ENCODE measurements around the gene MCOLN1. TPM values are rescaled to one million over a fixed set of nuclear protein-coding genes. Genes with fewer than 3 reads are reported as not detected.

The MCOLN1 gene
- total RNA-seq (10 to 100 TPM; 13.7 TPM), polyA plus RNA-seq (10 to 100 TPM in 1 of 3 donors, 1 to 10 TPM in 2; 6.5 to 10.1 (median 6.6) TPM), total RNA-seq (4.4 to 13.5 (median 9.5) reads per million in 6 experiments)

DNA sequence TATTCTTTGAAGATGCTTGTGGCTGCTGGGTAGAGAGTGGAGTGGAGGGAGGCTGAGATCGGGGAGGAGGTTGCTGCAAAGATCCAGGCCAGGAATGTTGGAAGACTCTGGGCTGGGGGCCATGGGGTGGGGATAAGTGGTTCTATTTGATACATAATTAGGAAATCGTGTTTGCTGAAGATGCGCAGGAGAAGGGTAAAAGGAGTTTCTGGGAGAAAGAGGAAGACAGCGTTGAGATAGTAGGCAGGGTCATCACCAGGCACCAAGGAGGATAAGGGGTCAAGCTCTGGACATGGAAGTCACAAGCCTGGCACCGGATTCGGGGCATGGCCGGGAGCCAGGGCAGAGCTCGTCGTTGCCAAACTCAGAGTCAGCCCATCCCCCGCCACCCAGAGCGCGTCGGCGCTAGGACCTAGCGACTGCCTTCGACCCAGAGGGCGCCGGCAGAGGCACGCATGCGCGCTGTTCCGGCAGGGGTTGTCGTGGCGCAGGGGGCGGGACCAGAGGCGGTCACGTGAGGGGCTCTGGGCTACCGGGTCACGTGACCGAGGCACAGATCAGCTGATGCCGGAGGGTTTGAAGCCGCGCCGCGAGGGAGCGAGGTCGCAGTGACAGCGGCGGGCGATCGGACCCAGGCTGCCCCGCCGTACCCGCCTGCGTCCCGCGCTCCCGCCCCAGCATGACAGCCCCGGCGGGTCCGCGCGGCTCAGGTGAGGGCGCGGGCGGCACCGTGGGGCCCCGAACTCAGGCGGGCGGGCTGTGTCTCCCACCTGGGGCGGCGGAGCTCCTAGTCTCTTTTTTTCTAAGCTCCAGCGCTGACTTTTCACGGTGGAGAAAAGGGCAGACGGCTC is at the start of gene MCOLN1:
MCOLN1 (plus strand) TSS at position 553 of the 851 bp plus-strand sequence; CDS start at position 680, 127 bp downstream.
- Mint-ChIP-seq H3K9me3 (no peaks in the 10 kb centered on the region), H3K36me3 (peaks cover 0 to 8% (median 0%) of the 10 kb centered on the region in 3 donors), H3K27me3 (no peaks in the 10 kb centered on the region), H3K27ac (peak within 1 kb of the TSS; percentile 35 to 95 (median 73)), H3K4me1 (peaks cover 10 to 20% (median 15%) of the 10 kb centered on the region in 4 donors), H3K4me3 (peak within 1 kb of the TSS; percentile 76 to 92 (median 88))
- POLR2A ChIA-PET, result interaction anchor here (0.5 to 5.7 kb wide), 9 partner anchors 8 to 1061 kb away, joined by 3 to 63 read pairs (median 4); partner anchors contain the start of genes ARHGEF18 and PNPLA6
- ATAC-seq, result peak; percentile 90 to 92
- peak; percentile 96 to 100 (median 99) for DNase-seq

DNA sequence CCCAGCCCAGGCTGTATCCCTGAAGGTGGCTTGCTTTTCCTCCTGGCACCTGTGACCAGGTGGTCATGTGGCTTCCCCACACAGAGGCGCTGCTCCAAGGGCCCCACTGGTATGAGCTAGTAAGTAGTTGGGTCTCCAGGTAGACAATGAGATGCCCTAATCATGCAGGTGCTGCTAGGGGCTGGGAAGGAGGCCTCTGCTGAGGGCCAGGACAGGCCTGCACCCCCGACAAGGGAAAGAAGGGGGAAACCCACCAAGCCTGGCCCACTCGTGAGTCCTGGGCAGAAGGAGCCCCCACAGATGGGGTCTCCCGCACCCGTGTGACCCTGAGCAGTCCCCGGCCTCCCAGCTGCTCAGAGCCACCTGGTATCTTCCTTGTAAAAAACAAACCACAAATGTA is 46.8 kb upstream of the MCOLN1 start:
- DNase-seq, result no peak
- peak in 1 of 2 donors; percentile 12 for ATAC-seq
- peaks cover 0 to 18% (median 4%) of the 10 kb centered on the region in 4 donors for H3K4me1 Mint-ChIP-seq

DNA sequence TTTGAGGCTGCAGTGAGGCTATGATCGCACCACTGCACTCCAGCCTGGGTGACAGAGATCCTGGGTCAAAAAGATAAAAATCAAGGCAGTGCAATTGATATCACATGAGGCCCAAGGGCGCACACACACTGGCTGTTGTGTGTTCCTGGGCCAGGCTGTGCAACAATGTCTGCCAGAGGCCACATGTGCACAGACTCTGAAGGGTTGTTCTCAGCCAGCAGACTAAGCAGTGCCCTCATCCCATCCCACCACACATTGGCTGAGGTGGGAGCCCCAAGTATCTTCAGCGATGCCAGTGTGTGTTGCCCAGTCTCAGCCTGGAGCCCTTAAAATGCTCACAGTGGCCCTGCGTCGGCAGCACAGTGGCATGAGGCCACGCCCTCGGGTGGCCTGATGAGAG is 46.2 kb upstream of the MCOLN1 start:
- peak overlapping the region in 6 of 10 donors; percentile 54 to 90 (median 74) for H3K27ac Mint-ChIP-seq
- POLR2A ChIA-PET, result interaction anchor here (0.6 to 1.6 kb wide), 4 partner anchors 8 to 302 kb away, joined by 3 to 6 read pairs (median 4); no protein-coding TSS in a partner anchor
- ATAC-seq, result peak; percentile 11 to 37

More for the DNA sequence above, 46.8 kb upstream of the MCOLN1 start:
- POLR2A ChIA-PET, result interaction anchor here (0.9 kb wide), 2 partner anchors 8 to 14 kb away, joined by 3 read pairs; no protein-coding TSS in a partner anchor
- H3K27ac Mint-ChIP-seq, result peak overlapping the region in 6 of 10 donors; percentile 22 to 90 (median 74)
- no peak overlapping the region for H3K4me3 Mint-ChIP-seq
- no peaks in the 10 kb centered on the region for H3K9me3 Mint-ChIP-seq
- no peaks in the 10 kb centered on the region for H3K27me3 Mint-ChIP-seq
- H3K36me3 Mint-ChIP-seq, result peaks cover 0 to 24% (median 0%) of the 10 kb centered on the region in 3 donors

DNA sequence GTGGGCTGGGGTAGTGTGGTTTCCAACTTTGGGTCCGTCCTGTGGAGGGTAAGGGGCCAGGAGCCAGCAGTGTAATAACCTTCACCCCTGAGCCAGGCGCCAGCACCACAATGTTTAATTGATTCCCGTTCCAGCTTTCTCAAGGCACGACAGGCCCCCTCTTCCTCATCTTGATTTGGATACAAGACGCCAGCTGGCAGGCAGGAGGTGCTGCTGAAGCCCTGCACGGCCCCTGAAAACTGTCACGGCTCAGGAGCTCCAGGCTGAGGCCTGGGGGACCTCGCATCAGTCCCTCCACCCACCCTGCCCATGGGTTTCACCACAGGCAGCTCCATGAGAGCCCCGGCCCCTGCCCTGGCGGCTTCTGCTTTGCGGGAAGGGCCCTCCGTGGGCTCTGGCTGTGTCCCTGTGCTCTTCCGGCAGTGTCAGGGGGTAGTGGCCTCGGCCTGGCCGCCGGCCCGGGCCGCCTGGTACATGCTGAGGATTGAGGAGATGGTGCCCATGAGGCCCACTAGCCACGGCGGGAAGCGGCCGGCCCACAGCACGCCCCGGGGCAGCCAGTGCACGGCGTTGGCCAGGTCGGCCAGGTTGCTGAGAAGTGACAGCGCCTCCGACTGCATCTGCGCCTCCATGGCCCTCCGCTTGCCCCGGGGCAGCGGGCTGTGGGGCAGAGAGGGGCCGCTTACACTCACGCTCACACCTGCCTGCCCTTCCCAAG is 45.5 kb upstream of the MCOLN1 start:
- Mint-ChIP-seq H3K9me3 (no peaks in the 10 kb centered on the region), H3K27me3 (no peaks in the 10 kb centered on the region), H3K4me3 (peak overlapping the region in 1 of 10 donors; percentile 20), H3K36me3 (peaks cover 0 to 14% (median 0%) of the 10 kb centered on the region in 3 donors), H3K27ac (peak overlapping the region in 5 of 10 donors; percentile 15 to 90 (median 63)), H3K4me1 (peaks cover 0 to 18% (median 4%) of the 10 kb centered on the region in 4 donors)
- peak; percentile 7 to 17 for ATAC-seq
- POLR2A ChIA-PET, result interaction anchor here (0.6 to 1.6 kb wide), 3 partner anchors 9 to 301 kb away, joined by 4 to 6 read pairs (median 4); no protein-coding TSS in a partner anchor
- no peak for DNase-seq

More for the DNA sequence above, 46.2 kb upstream of the MCOLN1 start:
- H3K9me3 Mint-ChIP-seq, result no peaks in the 10 kb centered on the region
- H3K36me3 Mint-ChIP-seq, result peaks cover 0 to 21% (median 0%) of the 10 kb centered on the region in 3 donors
- H3K4me1 Mint-ChIP-seq, result peaks cover 0 to 18% (median 4%) of the 10 kb centered on the region in 4 donors
- no peak for DNase-seq
- no peaks in the 10 kb centered on the region for H3K27me3 Mint-ChIP-seq
- peak overlapping the region in 1 of 10 donors; percentile 10 for H3K4me3 Mint-ChIP-seq

DNA sequence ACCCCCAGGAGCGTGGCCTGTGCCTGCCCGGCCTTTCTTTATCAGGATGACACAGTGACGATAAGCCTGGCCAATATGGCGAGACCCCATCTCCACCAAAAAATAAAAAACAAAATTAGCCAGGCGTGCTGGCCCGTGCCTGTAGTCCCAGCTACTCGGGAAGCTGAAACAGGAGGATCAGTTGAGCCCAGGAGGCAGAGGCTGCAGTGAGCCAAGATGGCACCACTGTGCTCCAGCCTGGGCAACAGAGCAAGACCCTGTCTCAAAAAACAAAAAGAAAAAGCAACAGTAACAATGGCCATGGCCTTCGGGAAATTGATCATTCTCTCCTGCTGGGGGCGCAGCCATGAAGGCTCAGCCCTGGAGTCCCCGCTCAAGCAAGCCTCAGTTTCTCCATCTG is 44.7 kb upstream of the MCOLN1 start:
- peak overlapping the region in 1 of 10 donors; percentile 60 for H3K4me3 Mint-ChIP-seq
- H3K27me3 Mint-ChIP-seq, result no peaks in the 10 kb centered on the region
- DNase-seq, result no peak
- peaks cover 0 to 21% (median 4%) of the 10 kb centered on the region in 4 donors for H3K4me1 Mint-ChIP-seq
- H3K36me3 Mint-ChIP-seq, result peaks cover 0 to 6% (median 0%) of the 10 kb centered on the region in 3 donors
- POLR2A ChIA-PET, result interaction anchor here (1.1 to 1.6 kb wide), 2 partner anchors 9 to 12 kb away, joined by 3 to 4 read pairs; no protein-coding TSS in a partner anchor
- no peak for ATAC-seq
- peak overlapping the region in 5 of 10 donors; percentile 7 to 83 (median 36) for H3K27ac Mint-ChIP-seq
- H3K9me3 Mint-ChIP-seq, result no peaks in the 10 kb centered on the region

DNA sequence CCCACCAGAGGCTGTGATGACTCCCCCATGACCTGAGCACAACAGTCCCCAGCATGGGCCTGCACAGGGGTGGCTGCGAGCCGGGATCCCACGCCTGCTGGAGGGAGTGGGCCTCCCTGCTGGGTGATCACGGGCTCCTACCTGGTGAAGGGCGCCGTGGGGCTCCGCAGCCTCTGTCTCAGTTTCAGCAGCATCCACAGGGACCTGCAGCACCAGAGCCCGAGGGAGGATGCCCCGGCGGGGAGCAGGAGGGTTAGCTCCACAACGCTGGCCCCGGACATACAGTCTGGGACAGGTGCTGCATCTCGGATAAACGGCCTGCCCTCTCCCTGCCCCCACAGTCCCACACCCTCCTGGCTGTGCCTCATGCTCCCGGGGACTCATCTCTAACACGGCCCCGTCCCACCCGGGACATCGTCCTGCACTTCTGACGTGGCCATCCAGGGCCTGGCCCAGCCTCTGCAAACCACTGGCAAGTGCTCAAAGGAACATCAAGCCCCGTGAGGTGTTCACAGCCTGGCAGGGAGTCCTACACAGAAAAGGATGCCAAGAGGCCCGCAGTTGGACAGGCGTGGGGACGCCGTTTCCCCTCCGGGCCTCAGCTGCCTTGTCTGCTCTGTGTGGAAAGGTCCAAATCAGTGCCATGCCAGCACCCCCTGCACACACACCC is 44.1 kb upstream of the MCOLN1 start:
- Mint-ChIP-seq H3K36me3 (peaks cover 0 to 1% (median 0%) of the 10 kb centered on the region in 3 donors), H3K9me3 (no peaks in the 10 kb centered on the region), H3K27ac (peak overlapping the region in 2 of 10 donors; percentile 83 to 86), H3K27me3 (no peaks in the 10 kb centered on the region), H3K4me3 (peak overlapping the region in 2 of 10 donors; percentile 12 to 34), H3K4me1 (peaks cover 3 to 22% (median 7%) of the 10 kb centered on the region in 4 donors)
- peak in 1 of 10 donors; percentile 65 for DNase-seq
- POLR2A ChIA-PET, result interaction anchor here (1.1 to 1.4 kb wide), 2 partner anchors 10 kb away, joined by 3 read pairs; partner anchors contain the start of gene PEX11G
- peak in 1 of 2 donors; percentile 8 for ATAC-seq

DNA sequence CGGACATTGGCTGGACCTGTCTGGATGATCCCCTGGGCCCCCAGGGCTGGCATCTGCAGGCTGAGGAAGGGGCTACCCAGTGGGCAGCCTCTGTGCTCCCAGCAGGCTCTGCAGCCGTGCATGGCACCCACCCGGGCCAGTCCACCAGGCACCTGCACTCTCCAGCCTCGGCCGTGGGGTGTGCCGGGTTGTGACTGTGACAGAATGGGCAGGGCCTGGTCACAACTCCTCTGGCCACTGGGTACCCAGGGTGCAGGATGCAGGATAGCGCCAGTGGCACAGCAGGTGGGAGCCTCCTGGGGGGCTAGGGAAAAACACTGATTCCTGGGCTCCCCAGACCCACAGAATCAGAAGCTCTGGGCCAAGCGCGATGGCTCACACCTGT is 43.6 kb upstream of the MCOLN1 start:
- H3K27ac Mint-ChIP-seq, result peak overlapping the region in 1 of 10 donors; percentile 83
- POLR2A ChIA-PET, result interaction anchor here (1.1 to 1.4 kb wide), 2 partner anchors 10 kb away, joined by 3 read pairs; partner anchors contain the start of gene PEX11G
- ATAC-seq, result no peak
- peak overlapping the region in 1 of 10 donors; percentile 12 for H3K4me3 Mint-ChIP-seq
- no peaks in the 10 kb centered on the region for H3K9me3 Mint-ChIP-seq
- H3K4me1 Mint-ChIP-seq, result peaks cover 6 to 28% (median 12%) of the 10 kb centered on the region in 4 donors
- H3K27me3 Mint-ChIP-seq, result no peaks in the 10 kb centered on the region
- DNase-seq, result peak in 1 of 10 donors; percentile 66
- H3K36me3 Mint-ChIP-seq, result no peaks in the 10 kb centered on the region

DNA sequence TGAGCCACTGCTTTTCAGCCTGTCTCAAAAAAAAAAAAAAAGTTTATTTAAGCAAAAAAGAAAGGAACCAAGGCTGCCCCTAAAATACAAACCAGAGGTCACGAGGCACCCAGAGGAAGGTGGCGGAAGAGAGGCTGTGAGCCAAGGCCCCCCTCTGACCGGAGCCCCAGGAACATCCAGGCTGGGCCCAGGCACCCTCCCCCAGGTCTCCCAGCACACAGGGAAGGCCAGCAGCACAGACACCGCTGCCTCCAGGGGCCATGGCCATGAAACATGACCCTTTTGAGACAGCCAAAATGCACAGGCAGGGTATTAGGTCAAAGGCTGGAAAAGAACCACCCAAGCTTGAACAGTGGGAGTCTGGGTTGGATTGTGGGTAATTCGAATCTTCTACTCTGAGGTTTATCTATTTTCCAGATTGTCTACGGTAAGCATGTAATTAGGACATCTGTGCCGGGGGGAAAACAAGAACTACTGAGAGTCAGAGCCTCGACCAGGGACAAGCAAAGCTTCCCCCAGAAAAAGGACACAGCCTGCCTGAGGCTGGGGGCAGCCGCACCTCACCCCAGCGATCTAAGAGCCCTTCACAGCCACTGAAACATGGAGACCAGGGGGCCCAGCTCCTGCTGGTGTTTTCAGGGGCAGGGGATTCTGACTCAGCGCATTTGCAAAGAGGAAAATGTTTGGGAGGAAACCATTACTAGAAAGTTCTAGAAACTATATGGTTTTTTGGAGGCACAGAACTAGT is 42.0 kb upstream of the MCOLN1 start:
- H3K4me1 Mint-ChIP-seq, result peaks cover 8 to 34% (median 12%) of the 10 kb centered on the region in 4 donors
- no peaks in the 10 kb centered on the region for H3K27me3 Mint-ChIP-seq
- H3K27ac Mint-ChIP-seq, result peak overlapping the region in 8 of 10 donors; percentile 17 to 67 (median 41)
- DNase-seq (no peak), ATAC-seq (no peak)
- no peaks in the 10 kb centered on the region for H3K36me3 Mint-ChIP-seq
- peak overlapping the region in 3 of 10 donors; percentile 7 to 45 (median 22) for H3K4me3 Mint-ChIP-seq
- H3K9me3 Mint-ChIP-seq, result no peaks in the 10 kb centered on the region
- POLR2A ChIA-PET, result interaction anchor here (1.2 to 1.4 kb wide), 3 partner anchors 8 to 10 kb away, joined by 3 read pairs; partner anchors contain the start of gene PEX11G

DNA sequence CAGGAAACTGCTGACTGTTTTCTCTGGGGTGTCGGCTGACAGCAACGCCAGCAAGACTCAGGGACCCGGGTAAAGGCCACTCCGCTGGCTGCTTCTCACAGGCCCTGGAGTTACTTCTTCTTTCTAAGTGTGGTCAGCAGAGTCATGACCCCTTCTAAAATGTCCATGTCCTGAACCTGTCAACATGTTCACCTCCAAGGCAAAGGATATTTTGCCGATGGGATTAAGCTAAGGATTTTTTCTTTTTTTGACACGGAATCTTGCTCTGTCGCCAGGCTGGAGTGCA is 41.5 kb upstream of the MCOLN1 start:
- Mint-ChIP-seq H3K4me3 (peak overlapping the region in 1 of 10 donors; percentile 54), H3K9me3 (no peaks in the 10 kb centered on the region), H3K4me1 (peaks cover 8 to 34% (median 12%) of the 10 kb centered on the region in 4 donors), H3K27me3 (peaks cover 0 to 2% (median 0%) of the 10 kb centered on the region in 5 donors), H3K27ac (peak overlapping the region in 3 of 10 donors; percentile 8 to 62 (median 51)), H3K36me3 (no peaks in the 10 kb centered on the region)
- DNase-seq, result no peak
- POLR2A ChIA-PET, result interaction anchor here (1.2 kb wide), 1 partner anchor 9 kb away, joined by 3 read pairs; no protein-coding TSS in a partner anchor
- no peak for ATAC-seq

DNA sequence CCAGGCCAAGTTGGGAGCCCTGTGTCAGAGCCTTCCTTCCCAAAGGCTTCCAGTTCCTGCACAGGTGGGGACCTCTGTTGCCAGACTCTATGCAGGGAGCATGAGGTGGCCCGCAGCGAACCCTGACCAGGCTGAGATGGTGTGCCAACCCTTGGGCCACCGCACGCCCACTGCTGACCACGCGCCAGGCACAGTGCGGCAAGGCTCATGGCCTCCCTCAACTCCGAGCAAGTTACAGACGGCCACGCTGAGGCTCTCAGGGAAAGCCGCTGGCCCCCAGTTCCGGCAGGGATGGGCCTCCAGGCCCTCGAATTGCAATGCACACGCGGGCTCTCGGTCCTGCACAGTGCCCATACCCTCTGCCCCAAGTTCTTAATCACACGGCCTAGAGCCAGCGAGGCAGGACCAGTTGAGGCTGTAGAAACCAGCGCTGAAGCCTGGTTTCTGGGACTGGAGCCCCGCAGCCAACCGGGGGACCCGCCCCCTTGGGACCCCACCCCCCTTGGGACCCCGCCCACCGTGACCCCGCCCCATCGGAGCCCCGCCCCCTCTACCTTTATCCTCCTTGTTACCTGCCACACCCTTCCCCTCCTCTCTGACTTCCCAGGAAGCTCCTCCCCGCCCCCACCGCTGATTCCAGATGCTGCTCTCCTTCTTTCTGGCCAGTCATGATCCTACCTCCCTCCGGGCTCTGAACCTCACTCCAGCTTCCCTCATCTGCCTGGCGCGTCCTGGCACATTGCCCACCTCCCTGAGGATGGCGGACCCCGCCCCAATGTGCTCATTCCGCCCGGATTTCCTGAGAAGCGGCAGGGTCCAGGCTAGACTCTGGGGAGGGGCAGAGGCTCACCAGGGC is 39.6 kb upstream of the MCOLN1 start:
- no peaks in the 10 kb centered on the region for H3K36me3 Mint-ChIP-seq
- peaks cover 0 to 2% (median 0%) of the 10 kb centered on the region in 5 donors for H3K27me3 Mint-ChIP-seq
- ATAC-seq (peak; percentile 28 to 35), DNase-seq (peak in 1 of 10 donors; percentile 22)
- H3K27ac Mint-ChIP-seq, result peak overlapping the region in 7 of 10 donors; percentile 37 to 93 (median 56)
- peaks cover 8 to 29% (median 12%) of the 10 kb centered on the region in 4 donors for H3K4me1 Mint-ChIP-seq
- peak overlapping the region in 7 of 10 donors; percentile 24 to 73 (median 47) for H3K4me3 Mint-ChIP-seq
- POLR2A ChIA-PET, result interaction anchor here (1.2 kb wide), 1 partner anchor 9 kb away, joined by 3 read pairs; no protein-coding TSS in a partner anchor
- no peaks in the 10 kb centered on the region for H3K9me3 Mint-ChIP-seq

All from naive thymus-derived CD8-positive, alpha-beta T cell (primary cell).